Heart right ventricle (tissue), 16 donors: ENCODE measurements around the gene NAT14. TPM values are rescaled to one million over a fixed set of nuclear protein-coding genes. Genes with fewer than 3 reads are reported as not detected.
A peak's percentile ranks its signal among the peaks of the same experiment; 100 is the strongest.

ENCODE experiments used
- ATAC-seq, 8 donors: fragments of 200-7000 bp; cut with Tn5 transposase; one replicate each; pipeline ENCODE4 v1.9.1; 2020; ENCODE audit warnings: mild to moderate bottlenecking in 8 of 8, moderate library complexity in 8 of 8, moderate number of reproducible peaks in 1 of 8
- DNase-seq, 2 donors: peaks; one replicate each; pipeline ENCODE4 v3.0.0-alpha.2; 2020
- H3K27ac ChIP-seq, 10 donors: fragments of 200-600 bp; sonication (generic) in 2 of 10; one replicate each; pipeline versions ENCODE4 v1.5.0 to v1.8.0; 2020 to 2022; ENCODE audit warnings: mild to moderate bottlenecking in 3 of 10
- H3K27me3 ChIP-seq, 7 donors: fragments of 200-600 bp; one replicate each; pipeline ENCODE4 v1.8.0; 2021 to 2022; ENCODE audit warnings: mild to moderate bottlenecking in 2 of 7
- H3K36me3 ChIP-seq, 9 donors: fragments of 200-600 bp; sonication (generic) in 1 of 9; one replicate each; pipeline versions ENCODE4 v1.5.0 to v1.8.0; 2020 to 2022; ENCODE audit warnings: mild to moderate bottlenecking in 2 of 9
- H3K4me1 ChIP-seq, 9 donors: fragments of 200-600 bp; sonication (generic) in 1 of 9; one replicate each; pipeline versions ENCODE4 v1.5.0 to v1.8.0; 2020 to 2022; ENCODE audit warnings: mild to moderate bottlenecking in 4 of 9
- H3K4me3 ChIP-seq, 10 donors: fragments of 200-600 bp; sonication (generic) in 2 of 10; one replicate each; pipeline versions ENCODE4 v1.5.0 to v1.8.0; 2020 to 2022; ENCODE audit warnings: mild to moderate bottlenecking in 7 of 10, moderate library complexity in 2 of 10
- H3K9me3 ChIP-seq, 11 donors: fragments of 200-600 bp in 10 of 11; sonication (generic) in 2 of 11; one replicate each; pipeline versions ENCODE4 v1.5.0 to v1.8.0; 2013 to 2022; ENCODE audit warnings: mild to moderate bottlenecking in 2 of 11, control low read depth in 1 of 11, moderate library complexity in 1 of 11
- CTCF ChIP-seq, 9 donors: fragments of 200-600 bp; sonication (generic) in 2 of 9; IDR thresholded peaks; one replicate each; pipeline versions ENCODE4 v1.5.0 to v1.8.0; 2021 to 2022; ENCODE audit warnings: antibody characterized with exemption in 9 of 9, mild to moderate bottlenecking in 5 of 9, moderate library complexity in 1 of 9
- WGBS, 2 donors: extraction: QIAGEN DNeasy Blood & Tissue Kit; methylation state at CpG; one replicate each; pipeline ENCODE4 v1.1.7; 2013; ENCODE audit warnings: inconsistent platforms in 1 of 2; 5-methylcytosine and 5-hydroxymethylcytosine counted together
- intact Hi-C, 10 donors: fragments of 100-400 bp; cut with DNase I; formaldehyde crosslinking; loops; one replicate each; pipeline versions ENCODE4 v1.11.1 to v1.14.2; 2022
- polyA plus RNA-seq, 2 donors: library from polyadenylated mRNA; stranded (reverse); fragments of 200-250 nt; gene quantifications; one replicate each; pipeline ENCODE4 v1.2.3, GENCODE V29; 2013
- total RNA-seq, 10 donors: library from RNA; stranded (reverse); fragmentation: NEBNext Ultra II Directional in 3 of 10; extraction: Animal tissue kit (Norgen Biotek cat#: 25700) in 3 of 10; gene quantifications; one replicate each; pipeline versions ENCODE4 v1.2.1 to v1.2.4, GENCODE V29; 2021 to 2023
- donor health status: Arrhythmogenic right ventricular cardiomyopathy.
- donor health status: ischemic (EF 13 %, LVEDD 7.1; RV severe dilation, severe dysfunction).
- donor health status: healthy with polysubstance abuse.
- donor health status: DM: no; HTN: yes; CAD: no.
- donor health status: DM: no; HTN: no; CAD: no.
- donor health status: ischemic (EF 25% LVEDD 6.9; RV normal size, moderate dysfunction).
- donor health status: ischemic (EF 25% LVEDD 5.7; RV mildly dilated, moderate dysfunction).
- donor health status: healthy.
- donor health status: DM: yes; HTN: yes; CAD: no.
- donor health status: Ischemic cardiomyopathy.
- donor health status: ischemic (EF 35%, LVEDD 5.7; RV mildly dilated, moderate dysfunction).
- donor health status: nonischemic (EF 11% LVEDD 7.7; RV severe dilation, severe dysfunction).
- donor health status: DM: yes; HTN: yes; CAD: no.
- donor health status: PGD.
- donor health status: ischemic (EF 29% LVEDD 5.4; RV normal size, mild dysfunction).
- donor health status: nonischemic (EF 23%, LVEDD 6.1; RV moderate dilation, normal function).

NAT14 gene
- total and polyA plus RNA-seq, 12 donors, result 5.8 to 16.4 (median 7.0) TPM

- ATAC-seq, result no peak
- 58 to 74% methylated on average over 14 of the region's 14 CpGs for WGBS, 2 donors
- no peak for TF ChIP-seq CTCF (IDR thresholded peaks at IDR 0.05)
- no peaks in the 10 kb centered on the region for H3K27me3 ChIP-seq
- no peak within 1 kb of the TSS for H3K4me3 ChIP-seq
- peaks cover 0 to 36% (median 24%) of the 10 kb centered on the region in 9 donors for H3K4me1 ChIP-seq
- H3K9me3 ChIP-seq, result no peaks in the 10 kb centered on the region
- no peak within 1 kb of the TSS for H3K27ac ChIP-seq
- H3K36me3 ChIP-seq, result no peaks in the 10 kb centered on the region
- intact Hi-C loops, result loop anchor here in 4 of 10 donors (5.0 kb wide), 3 partner anchors 38 to 77 kb away; partner anchors contain the start of gene RPL28 (in 1 of the 4)
- DNase-seq, result no peak
These were observed 20.3 kb upstream of the NAT14 start, which contains the start of gene C19orf85 for GRCh38 chr19:55464662-55465054. C19orf85 (minus strand) TSS chr19:55464751; CDS start chr19:55464554, 197 bp downstream.

DNA sequence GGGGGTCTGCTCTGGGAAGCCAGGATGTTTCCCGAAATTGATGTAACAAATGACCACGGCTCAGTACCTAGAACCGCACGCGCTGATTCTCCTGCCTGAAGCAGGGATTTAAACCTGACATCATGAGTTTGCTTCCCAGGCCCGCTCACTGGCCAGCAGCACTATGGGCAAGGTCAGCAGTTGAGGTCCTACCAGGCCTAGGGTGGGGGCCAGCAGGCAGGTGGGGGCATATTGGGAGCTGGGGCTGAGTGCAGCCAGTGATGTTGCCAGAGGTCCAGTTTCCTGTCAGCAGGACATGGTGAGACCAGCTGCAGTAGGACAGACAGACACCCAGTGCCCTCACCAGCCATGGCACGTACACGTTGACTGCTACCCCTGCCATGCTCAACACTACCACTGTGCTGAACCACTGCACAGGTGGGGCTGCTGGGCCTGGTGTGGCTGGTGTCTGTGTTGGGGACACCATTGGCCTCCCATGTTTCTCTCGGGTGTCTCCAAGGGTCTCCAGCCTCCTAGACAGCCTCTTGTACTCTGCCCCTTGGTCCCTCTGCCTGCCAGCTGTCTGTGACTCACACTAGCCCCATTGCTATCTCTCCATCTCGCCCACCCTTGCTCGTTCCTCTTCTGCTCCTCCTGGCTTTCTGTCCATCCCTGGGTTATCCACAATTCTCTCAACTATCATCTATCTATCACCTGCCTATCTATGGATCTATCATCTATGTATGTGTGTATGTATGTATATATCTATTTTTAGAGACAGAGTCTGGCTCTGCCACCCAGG is 19.3 kb upstream of the NAT14 start:
- Histone ChIP-seq H3K36me3 (no peaks in the 10 kb centered on the region), H3K4me3 (no peak overlapping the region), H3K4me1 (peaks cover 0 to 26% (median 14%) of the 10 kb centered on the region in 9 donors), H3K27me3 (no peaks in the 10 kb centered on the region), H3K27ac (no peak overlapping the region), H3K9me3 (no peaks in the 10 kb centered on the region)
- no peak for ATAC-seq
- no peak for TF ChIP-seq CTCF (IDR thresholded peaks at IDR 0.05)
- intact Hi-C loops, result loop anchor here in 6 of 10 donors (2.0 to 5.0 kb wide), 3 partner anchors 37 to 42 kb away; no protein-coding TSS in a partner anchor
- 87 to 88% methylated on average over 11 of the region's 11 CpGs for WGBS, 2 donors
- peak in 1 of 2 donors; percentile 1 for DNase-seq

DNA sequence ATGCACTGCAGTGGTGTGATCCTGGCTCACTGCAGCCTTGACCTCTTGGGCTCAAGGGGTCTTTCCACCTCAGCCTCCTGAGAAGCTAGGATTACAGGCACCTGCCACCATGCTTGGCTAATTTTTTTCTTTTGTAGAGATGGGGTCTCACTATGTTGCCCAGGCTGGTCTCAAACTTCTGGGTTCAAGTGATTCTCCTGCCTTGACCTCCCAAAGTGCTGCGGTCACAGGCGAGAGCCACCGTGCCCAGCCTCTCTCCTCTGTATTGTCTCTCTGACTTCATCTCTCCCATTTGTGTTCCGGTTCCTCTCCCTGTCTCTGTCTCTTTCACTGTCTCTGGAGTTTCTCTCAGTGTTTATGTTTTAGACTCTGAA is 18.8 kb upstream of the NAT14 start:
- no peak overlapping the region for H3K4me3 ChIP-seq

More for the DNA sequence above, 18.8 kb upstream of the NAT14 start:
- Histone ChIP-seq H3K36me3 (no peaks in the 10 kb centered on the region), H3K4me1 (peaks cover 0 to 20% (median 9%) of the 10 kb centered on the region in 9 donors), H3K27me3 (no peaks in the 10 kb centered on the region), H3K27ac (no peak overlapping the region), H3K9me3 (no peaks in the 10 kb centered on the region)
- ATAC-seq (no peak), DNase-seq (peak in 1 of 2 donors; percentile 4)
- 82 to 90% methylated on average over 4 of the region's 4 CpGs for WGBS, 2 donors
- intact Hi-C loops, result loop anchor here in 6 of 10 donors (2.0 to 5.0 kb wide), 3 partner anchors 36 to 41 kb away; no protein-coding TSS in a partner anchor
- no peak for TF ChIP-seq CTCF (IDR thresholded peaks at IDR 0.05)
